Skin of body (tissue), 3 donors: ENCODE measurements around the gene RTN4IP1. TPM values are rescaled to one million over a fixed set of nuclear protein-coding genes. Genes with fewer than 3 reads are reported as not detected.

Source experiments
- DNase-seq: peaks from one replicate; lab custom pipeline; 2025; lab: John Stamatoyannopoulos, UW
- small RNA-seq: library from RNA; depleted of rRNA; stranded (forward); fragments of <200 nt; gene quantifications from one replicate; pipeline ENCODE3, GENCODE V24; 2014; ENCODE audit warnings: low replicate concordance
- total RNA-seq: library from RNA; depleted of rRNA; stranded (reverse); fragments of >200 nt; gene quantifications from one replicate; pipeline ENCODE4 v1.2.3, GENCODE V29; 2014

Gene RTN4IP1
- total RNA-seq, 1 donor from 2014 or later = 4.1 TPM

GRCh38 chr6:106522562-106523250 is 106.6 kb downstream of the RTN4IP1 start:
- DNase-seq = no peak

Small RNA genes lying within 50 kb of the gene (small RNA-seq; reads per million reads assigned to genes)
- not detected for gene RNU6-527P

Other genes starting within 250 kb of the RTN4IP1 start
- gene QRSL1, start 80 bp upstream of the RTN4IP1 start, total RNA-seq = 11.0 TPM